GM19395 (cell line): ENCODE data around the gene FBXW5.

Experiments
- ATAC-seq: cut with Tn5 transposase; IDR thresholded peaks from one replicate; pipeline ENCODE4 v1.9.1; 2021; ENCODE audit warnings: mild to moderate bottlenecking, moderate library complexity; ENCODE audit not compliant: unreplicated experiment

Gene FBXW5

GRCh38 chr9:136962163-136962562 lies 17.6 kb upstream of the FBXW5 start:
- ATAC-seq: no peak

- ATAC-seq: no peak
Measured at GRCh38 chr9:136961279-136962065, 16.9 kb upstream of the FBXW5 start.

GRCh38 chr9:136960938-136961275 lies 16.4 kb upstream of the FBXW5 start:
- no peak for ATAC-seq

- no peak for ATAC-seq
Measured at GRCh38 chr9:136960212-136960937, 15.8 kb upstream of the FBXW5 start.

- no peak for ATAC-seq
Measured at GRCh38 chr9:136958898-136959850, 14.6 kb upstream of the FBXW5 start.

- no peak for ATAC-seq
Measured at GRCh38 chr9:136958473-136958872, 13.9 kb upstream of the FBXW5 start.

GRCh38 chr9:136957901-136958300 lies 13.4 kb upstream of the FBXW5 start:
- no peak for ATAC-seq

- ATAC-seq: no peak
Measured at GRCh38 chr9:136957461-136957860, 12.9 kb upstream of the FBXW5 start.

GRCh38 chr9:136956604-136957003 lies 12.1 kb upstream of the FBXW5 start:
- no peak for ATAC-seq

- no peak for ATAC-seq
Measured at GRCh38 chr9:136955943-136956335, 11.4 kb upstream of the FBXW5 start.

GRCh38 chr9:136955202-136955942 lies 10.8 kb upstream of the FBXW5 start:
- no peak for ATAC-seq

GRCh38 chr9:136954270-136955083 lies 9.9 kb upstream of the FBXW5 start:
- no peak for ATAC-seq

- no peak for ATAC-seq
Measured at GRCh38 chr9:136953771-136954269, 9.3 kb upstream of the FBXW5 start.

- ATAC-seq: no peak
Measured at GRCh38 chr9:136952876-136953770, 8.6 kb upstream of the FBXW5 start.

GRCh38 chr9:136952321-136952850 lies 7.8 kb upstream of the FBXW5 start:
- ATAC-seq: no peak

- ATAC-seq: no peak
Measured at GRCh38 chr9:136951541-136952320, 7.2 kb upstream of the FBXW5 start, which contains the start of gene LCN12. LCN12 (plus strand) TSS chr9:136952273; CDS start chr9:136952328, 55 bp downstream.

GRCh38 chr9:136950656-136951276 lies 6.2 kb upstream of the FBXW5 start:
- ATAC-seq: no peak
